Measurements from ENCODE around the gene PPP1R14C.

The PPP1R14C gene

GRCh38 chr6:150139533-150139932 lies 3.3 kb upstream of the PPP1R14C start:
- no peak for DNase-seq

GRCh38 chr6:150140236-150140969 lies 2.4 kb upstream of the PPP1R14C start:
- no peak for DNase-seq

GRCh38 chr6:150142097-150142669 lies 661 bp upstream of the PPP1R14C start:
- no peak for DNase-seq

DNA sequence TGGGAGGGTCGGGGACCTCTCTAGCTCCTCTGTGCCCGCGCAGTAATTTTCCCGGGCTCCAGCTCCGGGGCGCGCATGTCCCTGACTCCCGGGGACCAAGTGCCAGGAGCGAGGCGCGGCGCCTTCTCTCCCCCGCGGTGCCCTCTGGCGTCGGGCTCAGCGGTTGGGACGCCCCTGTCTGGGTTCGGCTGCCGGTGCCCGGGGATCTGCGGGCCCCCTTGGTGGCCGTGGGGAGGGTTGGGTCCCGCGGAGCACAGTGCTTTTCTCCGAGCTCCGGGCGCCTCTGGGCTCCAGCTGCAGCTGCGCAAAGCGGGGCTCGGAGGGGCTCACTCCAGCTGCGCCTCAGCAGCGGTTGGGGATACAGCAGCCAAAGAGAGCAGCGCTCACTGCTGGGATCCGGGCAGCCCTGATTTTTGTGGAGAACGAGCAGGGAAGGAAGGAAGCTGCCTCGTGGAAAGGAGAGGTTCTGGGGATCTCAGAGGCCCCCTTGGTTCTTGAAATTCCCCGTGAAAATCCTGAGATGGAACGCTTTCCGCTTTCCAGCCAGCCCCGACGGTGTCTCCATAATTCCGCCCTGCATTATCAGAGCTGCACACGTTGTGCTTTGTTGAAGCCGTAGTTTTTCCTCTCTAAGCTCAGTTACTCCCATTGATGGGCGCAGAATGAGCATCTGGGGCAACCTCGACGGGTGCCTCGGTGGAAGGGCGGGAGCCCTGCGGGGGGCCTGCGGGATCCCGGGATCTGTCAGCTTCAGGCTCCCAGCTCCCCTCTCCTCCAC lies 861 bp downstream of the PPP1R14C start:
- DNase-seq = no peak

- DNase-seq = no peak
These were observed 1.5 kb downstream of the PPP1R14C start for GRCh38 chr6:150144294-150144868.

GRCh38 chr6:150145427-150145826 lies 2.6 kb downstream of the PPP1R14C start:
- DNase-seq = no peak

DNA sequence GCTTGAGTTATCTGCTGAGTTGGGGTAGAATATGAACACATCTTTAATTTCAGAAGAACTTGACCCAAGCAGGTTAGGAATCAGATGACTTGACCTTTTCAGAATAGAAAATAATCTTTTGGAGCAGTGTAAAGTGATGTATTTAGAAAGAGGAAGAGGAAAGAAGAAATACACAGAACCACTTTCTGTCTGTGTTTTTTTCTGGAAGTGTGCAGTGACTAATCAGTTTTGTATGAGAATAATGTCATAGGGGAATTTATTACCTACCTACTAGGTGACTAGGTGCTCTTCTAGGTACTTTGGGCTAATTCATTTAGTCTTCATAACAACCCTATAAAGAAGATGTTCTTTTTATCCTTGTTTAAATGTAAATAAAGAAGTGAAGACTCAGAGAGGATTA lies 3.0 kb downstream of the PPP1R14C start:
- no peak for DNase-seq

DNA sequence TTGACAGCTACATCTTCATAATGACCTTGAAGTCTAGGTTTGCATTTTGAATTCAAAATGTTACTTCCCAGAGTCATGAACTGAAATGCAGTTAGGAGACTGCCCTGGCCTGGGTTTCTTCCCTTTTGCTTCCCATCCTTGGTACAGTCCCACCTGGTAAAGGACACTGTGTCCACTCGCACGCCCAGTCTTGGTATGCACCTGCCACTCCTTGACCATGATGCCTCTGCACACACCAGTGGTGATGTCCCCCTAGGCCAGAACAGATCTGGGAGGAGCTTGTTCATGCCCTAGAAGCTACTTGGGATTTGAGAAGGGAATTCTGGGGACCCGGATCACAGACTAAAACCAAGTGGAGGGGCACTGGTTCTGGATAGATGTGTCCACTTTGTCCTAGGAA lies 3.6 kb downstream of the PPP1R14C start:
- DNase-seq = no peak

DNA sequence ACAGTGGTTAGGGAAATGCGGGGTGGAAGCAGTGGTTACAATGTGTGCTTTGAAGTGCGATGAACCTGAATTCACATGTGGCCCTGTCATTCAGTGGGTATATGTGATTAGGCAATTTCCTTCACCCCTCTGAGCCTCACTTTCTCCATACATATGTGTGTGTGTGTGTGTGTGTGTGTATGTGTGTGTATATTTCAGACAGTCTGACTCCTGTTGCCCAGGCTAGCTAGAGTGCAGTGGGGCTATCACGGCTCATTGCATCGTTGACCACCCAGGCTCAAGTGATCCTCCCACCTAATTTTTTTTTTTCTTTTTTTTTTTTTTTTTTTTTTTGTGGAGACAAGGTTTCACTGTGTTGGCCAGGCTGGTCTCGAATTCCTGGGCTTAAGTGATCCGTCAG lies 6.3 kb downstream of the PPP1R14C start:
- DNase-seq = no peak

DNA sequence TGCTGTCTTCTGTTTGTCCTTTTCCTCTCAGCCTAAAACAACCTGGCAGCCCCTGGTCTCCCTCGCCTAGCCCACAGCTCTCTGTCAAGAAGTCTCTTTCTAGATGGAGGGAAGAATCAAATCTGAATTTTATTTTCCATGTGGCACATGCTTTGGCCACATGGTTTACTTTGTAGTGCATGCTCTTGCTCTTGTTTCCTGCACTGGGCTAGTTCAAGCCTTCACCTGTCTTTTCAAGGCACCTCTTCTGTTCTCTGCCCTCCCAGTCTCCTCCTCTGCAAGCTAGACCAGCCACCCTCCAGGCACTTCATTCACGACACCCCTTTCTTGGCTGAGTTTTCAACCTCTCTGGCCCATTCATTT lies 7.6 kb downstream of the PPP1R14C start:
- no peak for DNase-seq

GRCh38 chr6:150150821-150151646 lies 8.2 kb downstream of the PPP1R14C start:
- DNase-seq = no peak

- no peak for DNase-seq
These were observed 10.3 kb downstream of the PPP1R14C start for GRCh38 chr6:150152891-150153876.

DNA sequence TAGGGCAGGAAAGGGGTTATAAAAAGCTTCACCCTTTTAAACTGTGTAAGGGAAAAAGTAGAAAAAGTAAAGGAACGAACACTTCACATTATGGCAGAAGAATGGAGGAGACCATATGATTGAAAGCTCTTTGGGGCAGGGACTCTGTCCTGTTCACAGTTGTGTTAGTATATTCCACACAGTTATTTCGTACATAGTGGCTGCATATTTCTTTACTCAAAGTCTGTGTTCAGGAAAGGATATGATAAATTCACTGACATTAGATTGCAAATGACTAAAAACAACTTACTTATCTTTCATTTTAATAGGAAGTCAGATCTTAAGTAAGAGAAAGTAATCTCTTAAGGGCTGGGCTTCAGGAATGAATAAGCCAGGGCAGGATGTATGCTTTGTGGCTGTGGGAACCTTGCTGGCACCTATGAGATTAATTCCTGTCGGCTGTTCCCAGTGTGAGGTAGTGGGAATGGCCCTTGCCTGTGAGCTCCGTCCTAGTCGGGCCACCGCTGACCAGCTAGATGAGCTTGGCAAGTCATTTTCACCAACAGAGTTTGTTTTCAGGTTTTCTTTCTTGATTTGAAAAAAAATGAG lies 11.2 kb downstream of the PPP1R14C start:
- no peak for DNase-seq

- DNase-seq = no peak
These were observed 13.6 kb downstream of the PPP1R14C start for GRCh38 chr6:150156460-150156859.

GRCh38 chr6:150157081-150157480 lies 14.2 kb downstream of the PPP1R14C start:
- no peak for DNase-seq

DNA sequence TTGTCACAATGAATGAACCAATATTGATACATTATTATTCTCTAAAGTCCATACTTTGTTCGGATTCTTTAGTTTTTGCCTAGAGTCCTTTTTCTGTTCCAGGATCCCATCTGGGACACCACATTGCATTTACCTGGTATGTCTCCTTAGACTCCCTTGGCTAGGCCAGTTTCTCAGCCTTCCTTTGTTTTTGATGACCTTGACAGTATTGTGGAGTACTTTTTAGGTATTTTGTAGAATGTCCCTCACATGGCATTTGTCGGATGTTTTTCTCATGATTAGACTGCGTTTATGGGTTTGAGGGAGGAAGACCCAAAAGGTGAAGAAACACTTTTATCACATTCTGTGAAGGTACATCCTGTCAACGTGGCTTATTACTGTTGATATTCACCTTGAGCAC lies 16.9 kb downstream of the PPP1R14C start:
- no peak for DNase-seq

DNA sequence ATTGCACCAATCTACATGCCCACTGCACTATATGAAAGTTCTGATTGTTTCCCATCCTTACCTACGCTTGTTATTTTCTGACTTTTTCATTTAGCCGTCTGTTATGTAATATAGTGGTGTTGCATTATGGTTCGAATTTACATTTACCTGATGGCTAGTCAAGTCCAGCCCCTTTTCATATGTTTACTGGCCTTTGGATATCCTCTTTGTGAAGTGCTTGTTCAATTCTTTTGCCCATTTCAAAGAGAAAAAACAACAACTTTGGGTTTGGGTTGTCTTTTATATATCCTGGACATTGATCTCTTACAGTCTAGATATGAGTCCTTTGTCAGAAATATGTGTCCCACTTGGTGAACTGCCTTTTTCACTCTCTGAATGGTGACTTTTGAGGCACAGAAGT lies 21.1 kb downstream of the PPP1R14C start:
- no peak for DNase-seq

DNA sequence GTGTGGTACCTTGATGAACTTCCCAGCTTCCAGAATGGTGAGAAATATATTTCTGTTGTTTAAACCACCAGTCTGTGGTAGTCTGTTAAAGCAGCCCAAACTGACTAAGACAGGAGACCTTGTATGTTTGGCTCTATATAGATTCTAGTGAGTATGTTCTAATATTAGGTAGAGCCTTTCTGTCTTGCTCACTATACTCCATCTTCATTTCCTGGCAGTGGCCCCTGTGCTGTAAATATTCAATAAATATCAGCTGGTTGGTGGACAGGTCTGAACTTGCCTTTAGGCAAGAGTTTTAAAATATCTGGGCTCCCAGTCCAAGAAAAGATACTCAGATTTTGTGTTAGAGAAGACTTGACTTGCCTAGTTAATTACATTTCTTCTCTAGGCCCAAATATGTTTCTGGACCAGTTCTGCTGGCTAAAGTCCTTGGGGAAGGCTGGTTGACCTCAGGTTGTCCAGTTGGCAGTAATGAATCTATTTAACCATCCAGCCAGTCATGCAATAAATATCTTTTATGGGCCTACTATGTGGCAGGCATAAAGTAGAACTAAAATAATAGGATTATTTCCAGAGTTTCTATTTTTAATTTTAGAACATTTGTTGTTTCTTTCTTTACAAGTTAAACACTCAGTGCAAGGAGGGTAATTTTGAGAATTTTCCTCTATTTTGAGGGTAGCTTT lies 22.3 kb downstream of the PPP1R14C start:
- DNase-seq = no peak

DNA sequence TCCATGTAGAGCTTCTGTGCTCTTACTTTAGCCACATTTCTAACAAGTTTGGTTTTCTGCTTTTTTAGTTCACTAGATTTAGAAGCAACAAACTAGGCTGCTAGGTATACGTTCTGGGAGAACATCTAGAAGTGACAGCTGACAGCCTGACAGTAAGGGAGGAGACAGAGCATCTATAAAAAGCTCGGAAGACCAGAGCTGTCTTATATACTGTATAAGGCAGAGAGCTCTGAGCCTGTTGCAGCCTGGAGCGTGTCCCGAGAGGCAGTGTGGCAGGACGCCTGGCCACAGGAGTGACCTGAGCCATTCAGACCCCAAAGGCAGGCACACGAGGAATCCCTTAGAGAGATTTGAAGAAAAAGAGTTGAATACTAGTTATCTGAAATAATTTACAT lies 24.6 kb downstream of the PPP1R14C start:
- no peak for DNase-seq

DNA sequence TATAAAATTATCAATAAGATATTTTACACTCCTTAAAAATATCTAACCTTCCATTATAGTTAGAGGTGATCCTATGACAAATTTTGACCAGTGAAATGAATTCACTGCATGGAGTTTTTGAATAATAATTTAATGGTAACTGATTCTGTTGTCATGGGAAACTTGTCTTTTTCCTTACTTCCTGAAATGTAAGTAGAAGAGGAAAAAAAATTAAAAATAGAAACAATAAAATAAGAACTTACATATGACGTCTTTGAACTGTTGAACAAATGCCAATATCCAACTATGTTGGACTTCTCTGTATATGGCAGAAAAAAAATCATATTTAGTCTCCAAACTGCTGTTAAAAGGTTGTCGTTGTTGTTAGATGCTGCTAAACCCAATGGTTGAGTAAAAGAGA lies 26.3 kb downstream of the PPP1R14C start:
- DNase-seq = no peak

GRCh38 chr6:150169609-150170008 lies 26.8 kb downstream of the PPP1R14C start:
- DNase-seq = no peak

Measured in T-helper 9 cell (primary cell).